HG02852 (cell line): Measurements from ENCODE around the gene LYPD6B.
A peak's percentile ranks its signal among the peaks of the same experiment; 100 is the strongest.

ENCODE experiments used
- ATAC-seq: cut with Tn5 transposase; IDR thresholded peaks from one replicate; pipeline ENCODE4 v1.9.1; 2021; ENCODE audit warnings: mild to moderate bottlenecking, moderate library complexity; ENCODE audit not compliant: unreplicated experiment

LYPD6B gene

GRCh38 chr2:149155988-149156387 is 117.5 kb downstream of the LYPD6B start:
- ATAC-seq, result no peak

- ATAC-seq, result no peak
These were observed 118.7 kb downstream of the LYPD6B start for GRCh38 chr2:149156971-149157740.

GRCh38 chr2:149158957-149159356 is 120.5 kb downstream of the LYPD6B start:
- ATAC-seq, result no peak

GRCh38 chr2:149160195-149160594 is 121.7 kb downstream of the LYPD6B start:
- no peak for ATAC-seq

GRCh38 chr2:149160701-149161217 is 122.3 kb downstream of the LYPD6B start:
- peak; percentile 99 for ATAC-seq

GRCh38 chr2:149161481-149162225 is 123.2 kb downstream of the LYPD6B start:
- no peak for ATAC-seq

GRCh38 chr2:149164296-149164695 is 125.8 kb downstream of the LYPD6B start:
- ATAC-seq, result no peak

GRCh38 chr2:149164827-149165226 is 126.3 kb downstream of the LYPD6B start:
- no peak for ATAC-seq

GRCh38 chr2:149167001-149167780 is 128.7 kb downstream of the LYPD6B start:
- ATAC-seq, result peak; percentile 89

GRCh38 chr2:149167941-149168340 is 129.4 kb downstream of the LYPD6B start:
- no peak for ATAC-seq

- no peak for ATAC-seq
These were observed 131.2 kb downstream of the LYPD6B start for GRCh38 chr2:149169656-149170055.

GRCh38 chr2:149170156-149170555 is 131.7 kb downstream of the LYPD6B start:
- no peak for ATAC-seq

- ATAC-seq, result no peak
These were observed 132.4 kb downstream of the LYPD6B start for GRCh38 chr2:149170911-149171310.

- ATAC-seq, result no peak
These were observed 134.7 kb downstream of the LYPD6B start for GRCh38 chr2:149173220-149173619.

- ATAC-seq, result no peak
These were observed 137.5 kb downstream of the LYPD6B start for GRCh38 chr2:149175956-149176355.

- no peak for ATAC-seq
These were observed 140.1 kb downstream of the LYPD6B start for GRCh38 chr2:149178612-149179011.

GRCh38 chr2:149180226-149180875 is 141.9 kb downstream of the LYPD6B start:
- no peak for ATAC-seq

- no peak for ATAC-seq
These were observed 144.7 kb downstream of the LYPD6B start for GRCh38 chr2:149183187-149183586.

GRCh38 chr2:149184991-149185390 is 146.5 kb downstream of the LYPD6B start:
- no peak for ATAC-seq

GRCh38 chr2:149185942-149186490 is 147.5 kb downstream of the LYPD6B start:
- no peak for ATAC-seq
